Ovary (tissue), 3 donors: ENCODE results near the gene USP24.

Experiments
- CTCF ChIP-seq, 3 donors: fragments of 450-650 bp in 2 of 3; fragments of 200-600 bp in 1 of 3; IDR thresholded peaks; one replicate each; pipeline versions ENCODE4 v1.5.1 to v1.8.0; 2016 to 2022; ENCODE audit warnings: antibody characterized with exemption in 3 of 3, mild to moderate bottlenecking in 1 of 3
- EP300 ChIP-seq: sonication (generic); formaldehyde crosslinking; IDR thresholded peaks from one replicate; pipeline ENCODE4 v1.6.1; 2017; ENCODE audit warnings: antibody characterized with exemption
- POLR2A ChIP-seq: fragments of 450-650 bp; IDR thresholded peaks from one replicate; pipeline ENCODE4 v1.6.1; 2017; ENCODE audit warnings: antibody characterized with exemption, mild to moderate bottlenecking, moderate library complexity
- donor health status: DM: no; HTN: no; CAD: no.

- TF ChIP-seq CTCF (IDR thresholded peaks at IDR 0.05) (no peak), EP300 (no peak), POLR2A (no peak)
Observed at GRCh38 chr1:55172687-55173086, 42.5 kb downstream of the USP24 start.
